Activated B cell treated with CpG ODN at 0.5 μM for 24 hours (primary cell): ENCODE data around the gene SNW1. TPM values are rescaled to one million over a fixed set of nuclear protein-coding genes. Genes with fewer than 3 reads are reported as not detected.

Experiments
- ATAC-seq: fragments of 200-7000 bp; cut with Tn5 transposase; one replicate; pipeline ENCODE4 v1.10.0; 2021; ENCODE audit warnings: low read depth, mild to moderate bottlenecking, moderate library complexity
- CTCF ChIA-PET: fragments of 350-600 bp; sonication (Branson Sonifier 250); formaldehyde crosslinking; loops from one replicate; lab custom pipeline; 2021; ENCODE audit warnings: antibody characterized with exemption; lab: Charles Lee
- POLR2A ChIA-PET: fragments of 350-600 bp; sonication (Branson Sonifier 250); formaldehyde crosslinking; loops from one replicate; lab custom pipeline; 2021; ENCODE audit warnings: antibody characterized with exemption; lab: Charles Lee
- DNase-seq: peaks from one replicate; pipeline ENCODE4 v3.0.0; 2022
- H3K27ac Mint-ChIP-seq: one replicate; pipeline ENCODE4 v1.8.0; 2020; ENCODE audit warnings: mixed read lengths
- H3K27me3 Mint-ChIP-seq: one replicate; pipeline ENCODE4 v1.8.0; 2021; ENCODE audit warnings: mixed read lengths
- H3K36me3 Mint-ChIP-seq: one replicate; pipeline ENCODE4 v1.8.0; 2021; ENCODE audit warnings: low read depth, mixed read lengths
- H3K4me1 Mint-ChIP-seq: one replicate; pipeline ENCODE4 v1.8.0; 2021; ENCODE audit warnings: mixed read lengths
- H3K4me3 Mint-ChIP-seq: one replicate; pipeline ENCODE4 v1.8.0; 2020; ENCODE audit warnings: mild to moderate bottlenecking, mixed read lengths
- H3K9me3 Mint-ChIP-seq: one replicate; pipeline ENCODE4 v1.8.0; 2020; ENCODE audit warnings: mixed read lengths
- intact Hi-C: fragments of 100-400 bp; cut with micrococcal nuclease; formaldehyde crosslinking; loops from one replicate; pipeline ENCODE4 v1.15.1; 2024
- total RNA-seq: library from RNA; stranded (reverse); gene quantifications from 2 replicates; pipeline ENCODE4 v1.2.3, GENCODE V29; 2022
- TF ChIP-seq, protein P1 (sequence below): fragments of 200-600 bp; IDR thresholded peaks from one replicate; pipeline ENCODE4 v1.8.0; 2022; ENCODE audit warnings: antibody characterized with exemption, mild to moderate bottlenecking

Gene SNW1
- total RNA-seq, 1 donor from 2014 or later: 89.3 TPM

DNA sequence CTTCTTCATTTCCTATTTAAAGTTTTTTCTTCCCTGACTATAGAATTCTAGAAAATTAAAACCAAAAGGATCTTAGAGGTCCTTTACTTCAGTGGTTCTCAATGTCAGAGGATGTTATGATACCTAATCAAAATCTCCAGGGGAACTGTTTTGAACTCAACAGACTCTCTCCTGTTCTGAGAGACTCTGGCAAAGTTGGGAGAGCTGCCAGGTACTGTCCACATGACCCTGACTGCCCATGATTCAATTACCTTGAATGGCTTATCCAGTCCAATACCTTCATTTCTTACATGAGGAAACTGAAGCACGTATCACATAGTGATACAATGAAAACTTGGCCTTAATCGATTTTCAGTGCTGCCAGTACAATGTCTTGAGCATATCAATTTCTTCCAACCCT lies 69.7 kb downstream of the SNW1 start:
- H3K4me3 Mint-ChIP-seq: no peak overlapping the region
- ChIA-PET CTCF (no interaction called here), POLR2A (no interaction called here)
- no peak overlapping the region for H3K27ac Mint-ChIP-seq
- TF ChIP-seq, protein P1, sequence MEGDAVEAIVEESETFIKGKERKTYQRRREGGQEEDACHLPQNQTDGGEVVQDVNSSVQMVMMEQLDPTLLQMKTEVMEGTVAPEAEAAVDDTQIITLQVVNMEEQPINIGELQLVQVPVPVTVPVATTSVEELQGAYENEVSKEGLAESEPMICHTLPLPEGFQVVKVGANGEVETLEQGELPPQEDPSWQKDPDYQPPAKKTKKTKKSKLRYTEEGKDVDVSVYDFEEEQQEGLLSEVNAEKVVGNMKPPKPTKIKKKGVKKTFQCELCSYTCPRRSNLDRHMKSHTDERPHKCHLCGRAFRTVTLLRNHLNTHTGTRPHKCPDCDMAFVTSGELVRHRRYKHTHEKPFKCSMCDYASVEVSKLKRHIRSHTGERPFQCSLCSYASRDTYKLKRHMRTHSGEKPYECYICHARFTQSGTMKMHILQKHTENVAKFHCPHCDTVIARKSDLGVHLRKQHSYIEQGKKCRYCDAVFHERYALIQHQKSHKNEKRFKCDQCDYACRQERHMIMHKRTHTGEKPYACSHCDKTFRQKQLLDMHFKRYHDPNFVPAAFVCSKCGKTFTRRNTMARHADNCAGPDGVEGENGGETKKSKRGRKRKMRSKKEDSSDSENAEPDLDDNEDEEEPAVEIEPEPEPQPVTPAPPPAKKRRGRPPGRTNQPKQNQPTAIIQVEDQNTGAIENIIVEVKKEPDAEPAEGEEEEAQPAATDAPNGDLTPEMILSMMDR: no peak
- peaks cover 75% of the 10 kb centered on the region for H3K36me3 Mint-ChIP-seq
- no peaks in the 10 kb centered on the region for H3K9me3 Mint-ChIP-seq
- intact Hi-C loops: no loop called here
- no peaks in the 10 kb centered on the region for H3K27me3 Mint-ChIP-seq
- no peak for ATAC-seq
- no peaks in the 10 kb centered on the region for H3K4me1 Mint-ChIP-seq
- DNase-seq: no peak

DNA sequence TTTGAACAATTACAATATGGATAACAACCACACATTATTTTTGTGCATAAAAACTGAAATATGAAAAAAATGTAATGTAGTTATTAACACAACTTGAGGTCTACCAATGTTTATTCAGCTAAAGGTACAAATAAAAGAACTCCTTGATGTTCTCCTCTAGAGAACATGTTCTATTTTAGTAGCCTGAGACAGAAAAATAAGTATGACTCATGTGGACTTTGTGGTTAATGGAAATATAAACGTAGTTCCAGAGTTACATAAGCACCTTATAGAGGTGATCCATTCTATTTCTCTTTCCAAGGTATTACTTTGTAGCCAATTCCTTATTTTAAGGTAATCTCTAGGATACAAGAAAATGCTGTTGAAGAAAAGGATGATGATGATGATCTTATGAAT lies 78.8 kb downstream of the SNW1 start:
- H3K27me3 Mint-ChIP-seq: no peaks in the 10 kb centered on the region
- no peak for ATAC-seq
- H3K4me1 Mint-ChIP-seq: no peaks in the 10 kb centered on the region
- TF ChIP-seq, protein P1: no peak
- ChIA-PET CTCF (no interaction called here), POLR2A (no interaction called here)
- intact Hi-C loops: no loop called here
- H3K27ac Mint-ChIP-seq: no peak overlapping the region
- no peak overlapping the region for H3K4me3 Mint-ChIP-seq
- H3K9me3 Mint-ChIP-seq: no peaks in the 10 kb centered on the region
- DNase-seq: no peak
- H3K36me3 Mint-ChIP-seq: peaks cover 48% of the 10 kb centered on the region

DNA sequence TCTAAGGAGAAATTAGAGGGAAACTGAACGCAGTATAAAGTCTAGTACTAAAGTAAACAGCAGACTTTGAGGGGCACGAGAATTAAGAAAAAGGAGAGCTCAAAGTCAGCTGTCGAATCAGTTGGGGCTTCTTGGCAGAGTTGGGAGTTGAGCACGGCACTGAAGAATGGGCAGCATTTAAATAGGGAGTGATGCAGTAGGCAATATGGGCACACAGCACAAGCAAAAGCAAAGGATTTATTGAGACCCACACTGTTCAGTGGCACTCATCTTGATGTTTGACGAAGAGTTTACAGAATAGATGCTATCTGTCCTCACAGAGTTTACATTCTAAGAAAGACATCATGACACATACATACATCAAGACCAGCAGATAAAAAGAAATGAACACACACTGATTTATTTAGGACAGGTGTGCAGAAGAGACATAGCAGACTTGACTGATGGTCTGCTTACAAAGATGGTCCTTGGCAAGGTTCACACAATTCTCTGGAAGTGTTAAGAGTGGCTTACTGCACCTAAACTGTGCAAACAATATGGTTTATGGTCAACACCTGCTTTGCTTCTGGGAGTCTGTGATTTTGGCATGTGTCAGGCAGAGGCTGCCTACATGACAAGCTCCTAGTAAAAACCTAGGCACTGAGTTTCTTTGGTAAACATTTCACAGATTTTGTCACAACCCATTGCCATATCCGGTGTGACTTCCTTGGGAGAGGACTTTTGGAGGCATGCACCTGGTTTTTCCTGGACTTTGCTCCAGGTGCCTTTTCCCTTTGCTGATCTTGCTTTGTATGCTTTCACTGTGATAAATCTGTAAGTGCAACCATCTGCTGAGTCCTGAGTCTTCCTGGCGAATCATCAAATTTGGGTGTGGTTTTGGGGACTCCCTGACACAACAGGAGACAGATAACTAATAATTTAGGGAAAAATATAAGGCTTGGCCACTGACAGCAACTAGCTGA lies 79.5 kb downstream of the SNW1 start:
- H3K9me3 Mint-ChIP-seq: no peaks in the 10 kb centered on the region
- no peaks in the 10 kb centered on the region for H3K27me3 Mint-ChIP-seq
- no peak for DNase-seq
- no peaks in the 10 kb centered on the region for H3K4me1 Mint-ChIP-seq
- TF ChIP-seq, protein P1: no peak
- intact Hi-C loops: no loop called here
- H3K36me3 Mint-ChIP-seq: peaks cover 46% of the 10 kb centered on the region
- H3K27ac Mint-ChIP-seq: no peak overlapping the region
- POLR2A ChIA-PET: no interaction called here
- H3K4me3 Mint-ChIP-seq: no peak overlapping the region
- ATAC-seq: no peak
- CTCF ChIA-PET: no interaction called here

DNA sequence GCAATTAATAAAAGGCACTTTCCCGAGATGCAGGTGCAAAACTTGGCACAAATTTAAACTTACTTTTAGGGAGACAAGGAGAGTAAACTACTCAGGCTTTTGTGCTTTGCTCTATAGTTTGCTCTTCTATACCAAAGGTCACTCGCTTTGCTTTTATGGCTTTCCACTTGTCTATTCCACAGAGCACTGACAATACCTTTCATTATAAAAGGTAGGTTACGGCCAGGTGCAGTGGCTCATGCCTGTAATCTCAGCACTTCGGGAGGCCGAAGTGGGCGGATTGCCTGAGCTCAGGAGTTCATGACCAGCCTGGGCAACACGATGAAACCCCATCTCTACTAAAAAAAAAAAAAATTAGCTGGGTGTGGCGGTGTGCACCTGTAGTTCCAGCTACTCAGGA lies 86.0 kb downstream of the SNW1 start:
- peaks cover 67% of the 10 kb centered on the region for H3K36me3 Mint-ChIP-seq
- TF ChIP-seq, protein P1: no peak
- DNase-seq (no peak), ATAC-seq (no peak)
- H3K4me3 Mint-ChIP-seq: no peak overlapping the region
- H3K27me3 Mint-ChIP-seq: no peaks in the 10 kb centered on the region
- intact Hi-C loops: no loop called here
- no peak overlapping the region for H3K27ac Mint-ChIP-seq
- H3K4me1 Mint-ChIP-seq: no peaks in the 10 kb centered on the region
- H3K9me3 Mint-ChIP-seq: no peaks in the 10 kb centered on the region
- ChIA-PET POLR2A (no interaction called here), CTCF (no interaction called here)

DNA sequence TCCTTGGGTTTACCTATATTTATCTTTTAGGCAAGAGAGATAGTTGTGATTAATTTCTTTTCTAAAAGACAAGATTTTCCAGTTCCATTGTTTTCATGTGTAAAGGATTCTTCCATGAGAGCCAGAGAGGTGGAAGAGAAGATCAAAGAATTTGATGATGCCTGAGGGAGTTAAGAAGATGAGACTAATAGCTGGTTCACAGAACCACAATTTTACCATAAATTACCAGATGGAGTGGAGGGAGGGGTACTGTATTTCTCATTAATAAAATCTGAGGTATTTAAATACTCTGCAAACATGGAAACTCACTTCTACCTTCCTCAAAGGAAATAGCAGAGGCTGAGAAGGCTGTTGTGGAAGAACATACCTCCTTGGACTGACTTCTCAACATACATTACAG lies 87.8 kb downstream of the SNW1 start:
- intact Hi-C loops: no loop called here

More for the DNA sequence above, 87.8 kb downstream of the SNW1 start:
- H3K36me3 Mint-ChIP-seq: peaks cover 54% of the 10 kb centered on the region
- ChIA-PET POLR2A (no interaction called here), CTCF (no interaction called here)
- DNase-seq (no peak), ATAC-seq (no peak)
- H3K27me3 Mint-ChIP-seq: no peaks in the 10 kb centered on the region
- H3K4me3 Mint-ChIP-seq: no peak overlapping the region
- H3K4me1 Mint-ChIP-seq: no peaks in the 10 kb centered on the region
- no peak overlapping the region for H3K27ac Mint-ChIP-seq
- no peaks in the 10 kb centered on the region for H3K9me3 Mint-ChIP-seq
- TF ChIP-seq, protein P1: no peak

Other genes starting within 250 kb of the SNW1 start
- gene SPTLC2, start 144.5 kb downstream of the SNW1 start, total RNA-seq: 34.1 and 43.8 TPM in 2 replicates
- gene ALKBH1, start 53.1 kb downstream of the SNW1 start, total RNA-seq: 14.4 and 18.0 TPM in 2 replicates
- 58.6 and 61.7 TPM in 2 replicates for gene SLIRP, start 53.1 kb downstream of the SNW1 start, total RNA-seq
- 8.6 and 10.4 TPM in 2 replicates for gene ADCK1, start 39.0 kb upstream of the SNW1 start, total RNA-seq